Left renal cortex interstitium (tissue), 4 donors: Measurements from ENCODE around the gene RHOD. TPM values are rescaled to one million over a fixed set of nuclear protein-coding genes. Genes with fewer than 3 reads are reported as not detected.

Experiments used
- DNase-seq, 4 donors: peaks; one replicate each; pipeline ENCODE4 v3.0.0-alpha.2; 2013; ENCODE audit warnings: low read depth in 4 of 4, low spot score in 2 of 4, missing footprints in 1 of 4
- polyA plus RNA-seq, 4 donors: library from polyadenylated mRNA; unstranded; fragments of 120-200 nt; gene quantifications; one replicate each; pipeline ENCODE4 v1.2.1, GENCODE V29; 2013; ENCODE audit not compliant: insufficient read length in 4 of 4

The RHOD gene
- polyA plus RNA-seq, 4 donors = 7.1 to 10.6 (median 9.1) TPM

DNA sequence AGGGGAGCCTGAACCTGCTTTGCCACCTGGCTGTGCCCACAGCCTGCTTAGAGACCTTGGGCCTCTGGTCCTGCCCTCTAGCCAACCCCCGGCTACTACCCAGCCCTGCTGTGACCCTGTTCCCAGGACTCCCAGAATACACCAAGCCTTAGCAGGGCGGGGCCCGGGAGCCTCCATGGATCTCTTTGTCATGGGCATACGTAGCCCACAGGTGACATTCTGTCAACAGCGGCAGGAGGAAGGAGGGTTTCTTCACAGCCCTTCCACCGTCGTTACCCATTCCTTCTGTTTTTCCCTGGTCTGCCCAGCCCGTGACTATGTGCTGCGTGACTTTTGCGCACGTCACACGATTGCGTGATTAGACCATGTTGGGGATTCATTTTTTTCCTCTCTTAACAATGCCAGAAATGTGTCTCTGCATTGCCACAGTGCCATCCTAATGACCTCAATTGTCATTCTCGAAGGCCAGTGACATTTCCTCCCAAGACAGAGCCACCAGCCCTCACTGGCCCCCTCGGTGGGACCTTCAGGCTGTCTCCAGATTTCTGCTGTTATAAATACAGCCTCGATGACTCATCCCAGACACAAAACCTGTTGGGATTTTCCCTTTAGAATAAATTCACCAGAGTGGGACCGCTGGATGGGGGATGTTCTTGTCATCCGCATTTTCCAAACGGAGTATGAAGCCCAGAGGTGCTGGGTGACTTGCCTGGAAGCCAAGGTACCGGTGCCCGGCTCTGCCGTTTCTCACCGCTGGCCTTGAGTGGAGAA is 24.7 kb upstream of the RHOD start:
- DNase-seq = no peak

DNA sequence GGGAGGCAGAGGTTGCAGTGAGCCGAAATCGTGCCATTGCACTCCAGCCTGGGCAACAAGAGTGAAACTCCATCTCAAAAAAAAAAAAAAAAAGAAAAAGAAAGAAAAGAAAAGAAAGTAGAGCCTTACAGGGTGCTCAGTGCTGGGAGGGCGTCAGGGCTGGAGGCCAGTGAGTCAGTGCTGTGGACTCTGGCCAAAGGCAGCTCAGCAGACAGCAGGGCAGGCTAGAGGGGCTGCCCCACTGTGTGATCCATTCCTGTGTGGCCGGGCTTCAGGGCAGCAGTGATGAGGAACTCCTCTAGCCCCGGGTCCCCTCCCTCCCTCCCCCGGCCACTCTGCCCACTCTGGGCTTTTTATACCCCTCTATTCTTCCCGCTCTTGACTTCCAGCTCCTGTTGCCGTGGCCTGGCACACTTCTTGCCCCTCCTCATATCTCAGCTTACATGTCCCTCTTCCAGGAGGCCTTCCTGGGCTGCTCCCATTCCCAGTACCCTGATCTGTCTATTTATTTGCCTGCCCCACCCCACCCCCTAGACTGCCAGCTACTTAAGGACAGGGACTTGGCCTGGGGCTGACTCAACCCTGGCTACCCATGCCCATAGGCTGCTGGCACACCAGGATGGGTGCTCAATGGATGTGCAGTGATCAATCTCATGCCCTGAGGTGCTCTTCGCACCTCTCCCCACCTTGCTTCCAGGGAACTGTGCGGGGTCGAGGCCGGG is 23.7 kb upstream of the RHOD start:
- no peak for DNase-seq

DNA sequence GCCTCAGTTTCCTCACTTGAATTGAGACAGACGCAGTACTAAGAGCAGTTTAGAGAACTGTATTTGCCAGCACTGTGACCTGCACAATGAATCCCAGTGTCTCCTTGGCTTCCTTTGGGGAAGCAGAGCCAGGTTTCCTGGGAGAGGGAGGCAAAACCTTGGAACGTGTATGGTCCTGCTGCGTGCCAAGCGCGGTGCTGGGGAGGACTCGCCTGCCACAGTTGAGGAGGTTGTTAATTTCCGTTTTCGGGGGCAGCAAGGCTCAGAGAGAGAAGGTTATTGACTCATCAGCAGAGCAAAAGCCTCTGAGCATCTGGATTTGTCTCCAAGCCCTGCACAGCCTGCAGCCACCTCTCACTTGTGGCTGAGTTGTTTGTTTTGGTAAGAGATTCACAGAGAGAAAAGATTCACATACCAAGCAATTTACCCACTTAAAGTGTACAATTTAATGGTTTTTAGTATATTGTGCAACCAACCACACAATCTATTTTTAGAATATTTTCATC is 22.9 kb upstream of the RHOD start:
- DNase-seq = no peak

- no peak for DNase-seq
Observed at GRCh38 chr11:67034350-67034749, 22.3 kb upstream of the RHOD start.

GRCh38 chr11:67040147-67040546 is 16.5 kb upstream of the RHOD start:
- DNase-seq = no peak

- no peak for DNase-seq
Observed at GRCh38 chr11:67041602-67042001, 15.0 kb upstream of the RHOD start.

GRCh38 chr11:67043572-67044349 is 12.9 kb upstream of the RHOD start:
- no peak for DNase-seq

GRCh38 chr11:67044496-67044895 is 12.2 kb upstream of the RHOD start:
- DNase-seq = no peak

DNA sequence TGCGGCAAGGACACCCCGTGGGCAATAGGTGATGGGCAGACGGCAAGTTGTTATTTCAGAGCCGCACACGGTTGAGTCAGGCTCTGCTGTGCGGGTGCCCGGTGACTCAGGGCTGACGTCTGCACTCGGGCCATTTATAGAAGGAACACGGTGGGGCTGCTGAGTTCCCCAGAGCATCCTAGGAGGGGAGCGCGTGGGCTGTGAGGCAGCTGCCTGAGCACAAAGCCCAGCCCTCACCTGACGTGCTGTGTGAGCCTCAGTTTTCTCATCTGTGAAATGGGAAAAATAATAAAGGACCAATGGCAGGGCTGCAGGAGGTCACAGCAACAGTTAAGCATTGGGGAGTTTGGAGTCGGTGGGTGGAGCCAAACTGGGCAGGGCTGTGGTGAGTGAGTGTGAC is 11.3 kb upstream of the RHOD start:
- DNase-seq = no peak

DNA sequence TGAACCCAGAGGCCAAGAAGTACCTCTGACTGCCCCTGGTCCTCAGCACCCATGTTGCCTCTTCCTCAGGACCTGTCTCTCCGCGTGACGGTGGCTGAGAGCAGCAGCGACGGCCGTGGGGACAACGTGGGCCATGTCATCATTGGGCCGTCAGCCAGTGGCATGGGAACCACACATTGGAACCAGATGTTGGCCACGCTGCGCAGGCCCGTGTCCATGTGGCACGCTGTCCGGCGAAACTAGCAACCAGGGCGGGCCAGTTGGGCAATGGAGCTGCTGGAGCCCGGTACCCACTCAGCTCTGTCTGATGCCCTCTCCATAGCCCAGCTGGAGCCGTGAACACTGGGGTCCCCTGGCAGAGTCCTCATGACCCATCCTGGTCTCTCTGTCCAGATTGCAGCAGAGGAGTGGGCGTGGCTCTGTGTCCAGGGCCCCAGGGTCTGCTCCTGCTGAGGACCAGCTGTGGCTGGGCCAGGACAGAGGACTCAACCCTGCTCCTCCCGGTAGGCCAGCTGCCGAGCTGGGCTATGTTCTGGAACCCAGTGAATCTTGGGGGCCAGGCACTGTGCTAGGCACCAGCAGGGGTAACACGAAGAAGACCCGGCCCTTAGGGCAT is 8.0 kb upstream of the RHOD start:
- no peak for DNase-seq

DNA sequence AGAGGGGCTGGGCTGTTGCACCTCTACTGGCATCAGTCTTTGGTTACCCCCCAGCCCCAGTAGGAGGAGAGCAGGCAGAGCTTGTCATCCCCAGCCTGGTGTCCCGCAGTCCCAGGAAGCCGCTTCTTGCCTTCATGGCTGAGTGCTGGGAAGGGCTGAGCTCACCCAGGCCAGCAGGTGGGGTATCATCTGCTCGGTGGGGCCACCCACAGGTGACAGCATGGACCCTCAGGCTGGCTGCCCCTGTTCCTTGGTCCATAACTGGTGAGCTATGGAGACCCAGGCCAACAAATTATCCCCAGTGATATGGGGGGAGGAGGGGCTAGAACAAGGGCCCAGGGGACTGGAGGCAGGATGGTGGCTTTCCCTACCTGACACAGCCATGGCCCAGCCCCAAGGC is 6.5 kb upstream of the RHOD start:
- DNase-seq = no peak

DNA sequence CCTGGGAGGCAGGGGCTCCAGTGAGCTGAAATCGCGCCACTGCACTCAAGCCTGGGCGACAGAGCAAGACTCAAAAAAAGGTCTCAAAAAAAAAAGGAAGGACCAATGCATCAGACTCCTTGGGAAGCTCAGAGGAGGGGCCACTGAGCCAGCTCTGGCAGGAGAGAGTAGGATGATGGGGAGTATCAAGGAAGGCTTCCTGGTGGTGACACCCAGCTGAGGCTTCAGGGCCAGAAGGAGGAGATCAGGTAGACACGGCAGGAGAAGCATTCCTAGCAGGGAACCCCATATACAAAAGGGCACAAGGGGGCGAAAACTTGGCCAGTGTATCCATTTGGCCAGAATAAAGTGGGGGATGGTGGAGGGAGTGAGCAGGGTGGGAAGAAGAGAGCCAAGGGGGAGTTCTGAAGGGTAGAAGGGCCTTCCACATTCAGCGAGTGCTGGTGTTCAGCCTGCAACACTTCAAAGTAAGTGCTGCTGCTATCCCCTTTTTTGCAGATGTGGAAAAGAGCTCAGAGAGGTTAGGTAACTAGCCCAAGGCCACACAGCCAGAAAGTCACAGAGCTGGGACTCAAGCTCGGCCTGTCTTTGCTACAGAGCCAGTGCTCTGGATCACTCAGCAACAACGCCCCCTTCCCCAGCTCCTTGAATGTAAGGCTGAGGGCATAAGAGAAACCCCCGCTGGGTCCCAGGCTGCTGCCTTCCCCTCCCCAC is 5.3 kb upstream of the RHOD start:
- no peak for DNase-seq

DNA sequence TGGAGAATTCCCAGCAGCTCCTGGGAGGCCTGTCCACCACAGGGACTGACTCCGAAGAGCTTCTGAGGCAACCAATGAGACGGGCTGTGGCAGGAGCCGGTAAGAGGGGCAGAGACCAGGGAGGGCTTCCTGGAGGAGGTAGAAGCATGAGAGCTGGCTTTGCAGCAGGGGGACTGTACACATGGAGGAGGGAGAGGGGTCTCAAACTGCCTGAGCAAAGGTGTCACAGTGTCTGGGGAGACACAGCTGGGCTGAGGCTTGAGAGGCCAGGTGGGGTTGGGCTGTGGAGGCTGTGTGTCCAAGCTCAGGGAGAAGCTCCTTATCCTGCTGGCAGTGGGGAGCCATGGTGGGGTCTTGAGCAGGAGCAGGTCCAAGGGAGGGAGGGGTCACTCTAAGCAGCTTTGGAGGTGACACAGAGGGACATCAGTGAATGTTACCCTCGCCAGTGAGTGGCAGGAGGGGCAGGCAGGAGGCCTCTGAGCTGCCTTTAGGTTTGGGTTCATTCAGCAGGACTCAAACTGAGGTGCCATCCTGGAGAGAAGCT is 4.6 kb upstream of the RHOD start:
- DNase-seq = no peak

DNA sequence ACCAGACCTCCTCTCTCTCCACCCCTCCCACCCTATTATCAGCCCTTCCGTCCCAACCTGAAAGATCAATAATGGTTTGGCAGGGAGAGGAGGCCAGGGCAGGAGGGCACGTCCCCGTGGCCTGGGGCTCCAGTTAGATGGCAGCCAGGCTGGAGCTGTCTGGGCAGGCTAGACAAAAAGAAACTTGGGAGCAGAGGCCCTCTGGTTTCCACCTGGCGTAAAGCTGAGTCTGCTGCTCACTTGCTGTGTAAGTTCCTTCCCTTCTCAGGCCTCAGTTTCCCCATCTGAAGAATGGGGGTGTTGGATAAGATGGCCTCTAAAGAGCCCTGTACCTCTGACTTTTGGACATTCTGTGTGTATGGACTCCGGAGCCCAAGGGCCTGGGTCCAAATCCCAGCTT is 3.8 kb upstream of the RHOD start:
- no peak for DNase-seq

DNA sequence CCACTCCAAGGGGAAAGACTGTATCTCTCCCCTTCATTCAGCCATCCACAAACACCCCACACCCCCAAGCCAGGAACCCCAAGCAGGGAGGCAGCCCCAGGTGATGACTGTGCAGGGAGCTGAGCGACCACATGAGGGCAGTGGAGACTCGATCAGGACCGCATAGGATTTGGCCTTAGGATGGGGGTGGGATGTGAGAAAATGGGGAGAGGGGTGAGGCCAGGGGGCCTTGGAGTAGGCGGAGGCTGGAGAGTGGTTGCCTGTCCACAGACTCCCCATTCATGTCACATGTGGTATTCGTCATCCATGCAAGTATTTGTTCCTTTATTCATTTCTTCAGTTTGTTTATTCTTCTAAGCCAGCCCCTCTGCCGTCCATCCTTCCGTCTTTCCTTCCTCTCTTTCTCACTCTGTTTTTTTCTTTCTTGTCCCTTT is 2.7 kb upstream of the RHOD start:
- no peak for DNase-seq

DNA sequence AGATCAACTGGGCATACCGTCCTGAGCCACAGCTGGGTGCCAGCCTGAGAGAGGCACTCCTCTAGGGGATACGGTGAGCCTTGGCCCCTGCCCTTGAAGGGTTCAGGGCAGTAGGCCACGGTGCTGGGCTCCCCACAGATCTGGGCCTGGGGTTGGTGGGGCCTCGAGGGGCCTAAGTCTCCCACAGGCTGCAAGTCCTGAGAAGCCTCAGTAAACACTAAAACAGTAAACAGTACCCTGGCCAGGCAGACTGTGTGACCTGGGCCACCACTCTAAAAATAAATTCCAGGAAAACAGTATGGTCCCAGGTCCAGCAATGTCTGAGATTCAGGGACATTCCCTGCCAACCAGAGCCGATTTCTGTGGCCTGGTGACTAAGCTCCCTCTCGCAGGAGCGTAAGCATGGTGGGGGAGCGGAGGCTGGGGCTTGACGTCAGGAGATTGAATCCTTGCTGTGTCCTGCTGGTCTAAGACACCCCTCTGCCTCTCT is 2.3 kb upstream of the RHOD start:
- DNase-seq = no peak

DNA sequence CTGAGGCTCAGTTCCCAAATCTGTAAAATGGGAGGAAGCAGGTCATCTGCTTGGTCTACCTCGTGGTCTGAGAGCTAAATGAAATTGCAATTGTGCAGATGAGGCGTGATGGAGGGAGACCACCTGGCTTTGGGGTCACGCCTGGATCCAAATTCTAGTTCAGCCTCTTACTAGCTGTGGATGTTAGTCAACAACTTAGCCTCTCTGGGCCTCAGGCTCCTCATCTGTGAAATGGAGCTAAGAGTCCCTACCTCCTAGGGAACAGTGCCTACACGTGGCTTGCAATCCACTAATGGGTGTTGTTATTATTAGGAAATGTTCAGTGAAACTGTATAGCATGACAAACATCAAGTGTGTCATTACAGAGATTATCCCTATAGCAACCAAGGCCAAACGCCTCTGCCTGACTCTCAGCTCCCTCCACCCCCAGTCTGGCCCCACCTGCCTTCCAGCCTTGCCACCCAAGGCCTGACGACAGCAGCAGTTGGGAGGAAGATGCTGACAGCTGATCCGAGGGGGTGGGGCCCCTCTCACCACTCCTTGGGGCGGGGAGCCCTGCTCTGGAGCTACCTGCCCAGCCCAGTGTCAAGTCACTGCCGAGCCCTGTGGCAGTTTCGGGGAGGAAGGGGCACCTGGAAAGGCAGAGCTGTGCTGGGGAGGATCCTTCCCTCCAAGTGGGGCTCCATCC is 1.7 kb upstream of the RHOD start:
- DNase-seq = no peak

DNA sequence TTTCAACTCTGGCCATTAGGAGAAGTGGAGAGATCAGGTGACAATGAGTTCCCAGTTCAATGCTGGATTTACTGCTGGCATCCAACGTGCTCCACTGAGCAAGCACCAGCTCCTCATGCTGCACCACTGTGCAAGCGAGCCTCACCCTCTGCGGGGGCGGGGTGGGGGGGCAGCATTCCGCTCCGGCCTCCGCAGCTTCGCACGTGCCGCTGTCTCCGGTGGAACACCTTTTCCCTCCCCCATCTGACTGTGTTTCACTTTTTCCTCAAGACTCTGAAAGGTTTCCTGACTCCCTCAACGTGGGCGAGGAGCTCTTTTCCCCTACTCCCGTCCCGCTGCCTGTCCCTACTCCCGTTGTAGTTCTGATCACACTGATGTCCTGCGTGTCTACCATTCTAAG is 835 bp upstream of the RHOD start:
- peak in 2 of 4 donors; percentile 47 to 55 for DNase-seq

- no peak for DNase-seq
Observed at GRCh38 chr11:67057205-67057672, 592 bp downstream of the RHOD start.
